Measurements from ENCODE around the gene KRTAP26-1. TPM values are rescaled to one million over a fixed set of nuclear protein-coding genes. Genes with fewer than 3 reads are reported as not detected.

The KRTAP26-1 gene
- polyA plus RNA-seq, 1 experiment: not detected

DNA sequence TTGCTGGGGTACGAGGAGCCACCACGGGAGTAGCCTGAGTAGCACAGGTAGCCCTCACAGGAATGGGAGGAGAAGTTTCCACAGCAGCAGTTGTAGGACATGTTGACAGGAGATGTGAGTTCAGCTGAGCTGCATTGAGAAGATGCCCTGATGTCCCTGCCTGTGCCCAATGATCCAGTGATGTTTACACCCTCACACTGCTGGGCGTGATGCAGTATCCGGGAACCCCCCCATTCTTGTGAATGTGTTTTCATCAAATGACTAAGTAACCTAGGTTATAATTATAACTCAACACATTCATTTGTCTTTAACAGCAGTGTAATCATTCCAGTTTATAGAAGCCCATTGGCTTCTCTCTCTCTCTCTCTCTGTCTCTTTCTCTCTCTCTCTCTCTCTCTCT lies 28.4 kb upstream of the KRTAP26-1 start, which contains the start of gene KRTAP23-1:
Gene KRTAP23-1, minus strand, starts transcription at position 101 of the 400 bp plus-strand sequence. Its CDS starts 0 bp downstream, at position 101.
- Histone ChIP-seq H3K36me3 (ENCODE audit: control insufficient read depth, insufficient read depth, low read length) (no peaks in the 10 kb centered on the region), H3K27me3 (ENCODE audit: control insufficient read depth, insufficient read depth, low read length) (no peaks in the 10 kb centered on the region), H3K4me3 (ENCODE audit: low read depth, low read length) (no peak within 1 kb of the TSS)
- POLR2A ChIA-PET: no interaction called here
- TF ChIP-seq, protein P1, sequence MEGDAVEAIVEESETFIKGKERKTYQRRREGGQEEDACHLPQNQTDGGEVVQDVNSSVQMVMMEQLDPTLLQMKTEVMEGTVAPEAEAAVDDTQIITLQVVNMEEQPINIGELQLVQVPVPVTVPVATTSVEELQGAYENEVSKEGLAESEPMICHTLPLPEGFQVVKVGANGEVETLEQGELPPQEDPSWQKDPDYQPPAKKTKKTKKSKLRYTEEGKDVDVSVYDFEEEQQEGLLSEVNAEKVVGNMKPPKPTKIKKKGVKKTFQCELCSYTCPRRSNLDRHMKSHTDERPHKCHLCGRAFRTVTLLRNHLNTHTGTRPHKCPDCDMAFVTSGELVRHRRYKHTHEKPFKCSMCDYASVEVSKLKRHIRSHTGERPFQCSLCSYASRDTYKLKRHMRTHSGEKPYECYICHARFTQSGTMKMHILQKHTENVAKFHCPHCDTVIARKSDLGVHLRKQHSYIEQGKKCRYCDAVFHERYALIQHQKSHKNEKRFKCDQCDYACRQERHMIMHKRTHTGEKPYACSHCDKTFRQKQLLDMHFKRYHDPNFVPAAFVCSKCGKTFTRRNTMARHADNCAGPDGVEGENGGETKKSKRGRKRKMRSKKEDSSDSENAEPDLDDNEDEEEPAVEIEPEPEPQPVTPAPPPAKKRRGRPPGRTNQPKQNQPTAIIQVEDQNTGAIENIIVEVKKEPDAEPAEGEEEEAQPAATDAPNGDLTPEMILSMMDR (IDR thresholded peaks at IDR 0.05; ENCODE audit: insufficient read depth, low read depth, low read length): no peak
- CTCF ChIA-PET: no interaction called here
- no peak for DNase-seq (ENCODE audit: low read depth)

DNA sequence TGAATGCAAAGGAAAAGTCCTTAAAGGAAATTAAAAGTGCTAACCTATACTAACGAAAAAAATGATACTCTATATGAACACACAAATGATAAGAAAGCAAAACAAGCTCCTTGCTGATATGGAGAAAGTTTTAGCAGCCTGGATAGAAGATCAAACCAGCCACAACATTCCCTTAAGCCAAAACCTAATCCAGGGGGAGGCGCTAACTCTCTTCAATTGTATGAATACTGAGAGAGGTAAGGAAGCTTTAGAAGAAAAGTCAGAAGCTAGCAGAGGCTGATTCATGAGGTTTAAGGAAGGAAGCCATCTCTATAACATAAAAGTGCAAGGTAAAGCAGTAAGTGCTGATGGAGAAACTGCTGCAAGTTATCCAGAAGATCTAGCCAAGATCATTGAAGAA lies 24.9 kb upstream of the KRTAP26-1 start:
- TF ChIP-seq, protein P1 (IDR thresholded peaks at IDR 0.05; ENCODE audit: insufficient read depth, low read depth, low read length): no peak
- H3K4me3 ChIP-seq (ENCODE audit: low read depth, low read length): no peak overlapping the region
- no peak for DNase-seq (ENCODE audit: low read depth)
- no peaks in the 10 kb centered on the region for H3K27me3 ChIP-seq (ENCODE audit: control insufficient read depth, insufficient read depth, low read length)
- no peaks in the 10 kb centered on the region for H3K36me3 ChIP-seq (ENCODE audit: control insufficient read depth, insufficient read depth, low read length)
- ChIA-PET CTCF (no interaction called here), POLR2A (no interaction called here)

DNA sequence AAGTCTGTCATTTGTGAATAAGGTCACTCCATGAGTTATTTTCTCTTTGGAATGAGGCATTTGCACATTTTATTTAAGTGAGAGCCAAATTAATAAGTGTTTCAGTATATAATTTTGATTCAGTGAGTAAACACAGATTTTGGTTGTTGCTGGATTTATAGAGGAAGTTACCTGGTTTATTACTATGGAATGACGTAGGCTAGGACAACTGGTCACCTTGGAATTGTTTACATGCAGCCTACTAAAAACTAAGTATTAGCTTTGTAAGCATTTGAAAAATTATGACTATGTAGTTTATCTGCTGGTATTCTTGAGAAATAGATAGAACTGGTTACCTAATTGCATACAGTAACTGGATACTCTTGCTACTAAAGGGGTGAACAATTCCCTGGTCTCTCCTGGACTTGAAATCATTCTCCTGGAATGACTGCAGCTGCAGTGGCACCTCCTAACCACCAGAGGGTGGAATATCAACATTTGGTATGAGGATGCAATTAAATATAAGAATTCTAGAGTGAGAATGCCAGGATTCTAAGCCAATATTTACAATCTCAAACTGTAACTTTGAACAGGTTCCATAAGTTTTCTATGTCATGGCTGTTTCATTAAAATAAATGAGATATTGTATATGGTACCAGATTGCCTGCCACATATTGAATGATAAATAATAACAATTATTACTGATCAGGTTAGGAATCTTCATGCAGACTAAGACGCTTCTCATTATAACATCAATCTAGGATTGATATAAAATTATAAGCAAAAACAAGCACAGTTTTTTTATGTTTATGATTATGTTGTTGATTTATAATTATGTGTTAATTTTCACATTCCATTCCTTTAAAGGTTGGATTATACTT lies 20.8 kb upstream of the KRTAP26-1 start:
- ChIA-PET CTCF (interaction anchor here (1.1 kb wide), 1 partner anchor 12 kb away, joined by 4 read pairs; no protein-coding TSS in a partner anchor), POLR2A (no interaction called here)
- TF ChIP-seq, protein P1 (IDR thresholded peaks at IDR 0.05; ENCODE audit: insufficient read depth, low read depth, low read length): peak; percentile 52
- H3K36me3 ChIP-seq (ENCODE audit: control insufficient read depth, insufficient read depth, low read length): no peaks in the 10 kb centered on the region
- H3K27me3 ChIP-seq (ENCODE audit: control insufficient read depth, insufficient read depth, low read length): no peaks in the 10 kb centered on the region
- no peak overlapping the region for H3K4me3 ChIP-seq (ENCODE audit: low read depth, low read length)
- DNase-seq (ENCODE audit: low read depth): no peak

DNA sequence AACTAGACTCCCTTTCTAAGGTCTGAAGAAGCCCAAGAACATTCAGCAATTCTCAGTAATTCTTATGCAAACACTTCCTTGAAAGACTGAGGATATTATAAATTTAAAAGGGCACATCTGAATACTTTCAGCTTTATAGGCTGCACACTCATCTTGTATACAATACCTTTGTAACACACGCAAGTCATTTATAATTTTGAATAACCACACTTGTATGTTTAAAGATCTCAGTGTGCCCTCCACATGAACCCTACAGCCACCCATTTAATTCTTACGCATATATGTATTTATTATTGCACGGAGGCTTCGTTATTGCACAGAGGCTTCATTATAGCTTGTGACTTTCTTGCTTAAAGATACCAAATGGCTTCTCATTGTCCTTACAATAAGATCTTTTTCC lies 18.6 kb upstream of the KRTAP26-1 start:
- no peak for DNase-seq (ENCODE audit: low read depth)
- Histone ChIP-seq H3K27me3 (ENCODE audit: control insufficient read depth, insufficient read depth, low read length) (no peaks in the 10 kb centered on the region), H3K36me3 (ENCODE audit: control insufficient read depth, insufficient read depth, low read length) (no peaks in the 10 kb centered on the region), H3K4me3 (ENCODE audit: low read depth, low read length) (no peak overlapping the region)
- ChIA-PET POLR2A (no interaction called here), CTCF (interaction anchor here (0.6 to 0.7 kb wide), 2 partner anchors 747 to 812 kb away, joined by 3 read pairs; no protein-coding TSS in a partner anchor)
- TF ChIP-seq, protein P1 (IDR thresholded peaks at IDR 0.05; ENCODE audit: insufficient read depth, low read depth, low read length): no peak

DNA sequence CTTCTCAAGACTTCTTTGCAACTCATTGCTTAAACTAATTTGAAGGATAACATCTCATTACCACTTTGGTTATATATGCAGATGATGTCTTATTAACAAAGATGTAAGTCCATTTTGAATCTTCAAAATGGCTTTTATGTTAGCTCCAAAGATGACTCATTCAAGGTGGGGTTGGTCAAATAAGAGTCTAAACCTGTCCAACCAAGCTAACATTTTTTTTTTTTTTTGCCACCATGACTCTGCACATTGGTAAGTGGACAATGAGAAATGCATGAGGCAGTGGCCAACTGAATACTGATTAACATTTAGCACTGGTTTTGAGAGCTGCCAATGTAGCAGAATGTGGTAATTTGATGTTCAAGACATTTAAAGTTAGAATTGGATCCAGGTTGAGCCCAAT lies 17.7 kb upstream of the KRTAP26-1 start:
- POLR2A ChIA-PET: no interaction called here
- no peaks in the 10 kb centered on the region for H3K27me3 ChIP-seq (ENCODE audit: control insufficient read depth, insufficient read depth, low read length)
- H3K4me3 ChIP-seq (ENCODE audit: low read depth, low read length): no peak overlapping the region
- CTCF ChIA-PET: interaction anchor here (0.6 kb wide), 1 partner anchor 217 kb away, joined by 3 read pairs; no protein-coding TSS in a partner anchor
- TF ChIP-seq, protein P1 (IDR thresholded peaks at IDR 0.05; ENCODE audit: insufficient read depth, low read depth, low read length): no peak
- H3K36me3 ChIP-seq (ENCODE audit: control insufficient read depth, insufficient read depth, low read length): no peaks in the 10 kb centered on the region
- DNase-seq (ENCODE audit: low read depth): no peak

All from BJ (cell line).